IPS-18a (cell line): ENCODE results near the gene SECISBP2.

Experiments
- H3K27ac ChIP-seq: one replicate; pipeline ENCODE4 v1.5.1; 2013; ENCODE audit warnings: low read length
- H3K27me3 ChIP-seq: one replicate; pipeline ENCODE4 v1.6.1; 2013; ENCODE audit warnings: mild to moderate bottlenecking, low read length; ENCODE audit not compliant: control insufficient read depth, insufficient read depth
- H3K36me3 ChIP-seq: one replicate; pipeline ENCODE4 v1.6.1; 2013; ENCODE audit warnings: low read depth, low read length; ENCODE audit not compliant: control insufficient read depth
- H3K4me1 ChIP-seq: one replicate; pipeline ENCODE4 v1.6.1; 2013; ENCODE audit warnings: low read depth, low read length; ENCODE audit not compliant: control insufficient read depth
- H3K4me3 ChIP-seq: one replicate; pipeline ENCODE4 v1.5.1; 2013; ENCODE audit warnings: low read length
- H3K9ac ChIP-seq: one replicate; pipeline ENCODE4 v1.6.1; 2013; ENCODE audit warnings: mild to moderate bottlenecking, low read length, moderate library complexity
- H3K9me3 ChIP-seq: one replicate; pipeline ENCODE4 v1.6.1; 2013; ENCODE audit warnings: low read depth, low read length; ENCODE audit not compliant: control insufficient read depth

The SECISBP2 gene

DNA sequence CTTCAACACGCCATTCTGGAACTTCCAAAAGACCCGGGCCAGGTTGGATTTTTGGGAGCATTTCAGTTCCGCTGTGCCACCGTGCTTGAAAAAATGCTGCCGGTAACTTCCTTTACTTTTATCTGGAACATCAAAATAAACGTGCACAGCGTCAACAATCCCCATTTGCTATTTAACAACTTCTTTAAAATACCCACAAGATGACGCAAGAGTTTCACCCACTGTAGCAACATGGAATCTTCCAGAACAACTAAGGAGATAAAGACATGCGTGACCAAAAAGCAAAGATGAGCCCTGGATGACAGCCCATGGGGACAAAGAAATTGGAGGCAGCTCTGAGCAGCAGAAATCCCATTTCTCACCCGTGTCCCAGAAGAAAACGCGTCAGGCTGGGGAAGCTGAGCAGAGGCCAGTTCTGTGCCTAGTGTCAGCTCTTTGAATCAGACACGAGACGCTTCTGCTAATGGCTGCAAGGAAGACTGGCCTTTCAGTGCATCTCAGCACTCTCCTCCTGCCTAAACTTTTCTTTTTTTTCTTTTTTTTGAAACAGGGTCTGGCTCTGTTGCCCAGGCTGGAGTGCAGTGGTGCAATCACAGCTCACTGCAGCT is 61.3 kb downstream of the SECISBP2 start:
- Histone ChIP-seq H3K36me3 (peaks cover 24% of the 10 kb centered on the region), H3K27me3 (no peaks in the 10 kb centered on the region), H3K4me1 (no peaks in the 10 kb centered on the region), H3K9me3 (no peaks in the 10 kb centered on the region), H3K27ac (no peak overlapping the region), H3K9ac (no peak overlapping the region), H3K4me3 (no peak overlapping the region)

DNA sequence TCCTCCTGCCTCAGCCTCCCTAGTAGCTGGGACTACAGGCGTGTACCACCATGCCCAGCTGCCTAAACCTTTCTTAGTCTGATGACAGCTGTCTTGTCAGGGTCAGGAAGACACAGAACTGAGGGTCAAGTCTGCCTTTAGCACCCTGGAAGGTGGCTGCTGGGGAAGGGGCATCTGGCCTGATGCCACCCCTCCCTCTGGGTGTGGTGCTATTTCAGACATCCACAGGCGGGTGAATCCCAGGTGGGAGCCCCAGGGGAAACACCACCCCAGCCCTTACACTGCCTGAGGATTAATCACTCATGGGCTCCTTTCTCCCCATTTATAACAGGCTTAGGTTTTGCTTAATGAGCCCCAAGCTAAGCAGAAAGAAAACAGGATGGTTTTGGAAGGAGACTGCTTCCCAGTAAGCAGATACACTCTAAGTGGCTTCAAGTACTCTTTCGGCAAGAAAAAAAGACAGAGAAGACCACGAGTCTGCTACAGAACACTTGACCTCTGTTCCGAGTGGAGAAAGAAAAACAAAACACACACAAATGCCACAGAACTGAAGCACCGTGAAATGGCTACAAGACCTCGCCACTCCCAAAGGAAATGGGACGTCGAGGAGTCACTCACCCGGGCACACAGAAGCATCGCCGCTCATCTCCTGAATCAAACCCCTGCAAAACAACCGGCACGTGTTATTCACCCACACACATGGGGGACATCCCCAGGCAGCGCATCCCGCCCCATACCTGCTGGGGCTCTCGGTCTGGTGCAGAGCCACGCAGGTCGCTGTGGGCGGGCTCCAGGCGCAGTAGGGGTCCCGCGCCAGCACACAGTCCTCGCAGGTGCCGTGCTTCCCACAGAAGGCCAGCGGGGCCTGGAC is 62.4 kb downstream of the SECISBP2 start:
- Histone ChIP-seq H3K36me3 (peaks cover 33% of the 10 kb centered on the region), H3K27ac (no peak overlapping the region), H3K9me3 (no peaks in the 10 kb centered on the region), H3K4me1 (no peaks in the 10 kb centered on the region), H3K9ac (no peak overlapping the region), H3K27me3 (no peaks in the 10 kb centered on the region), H3K4me3 (no peak overlapping the region)

DNA sequence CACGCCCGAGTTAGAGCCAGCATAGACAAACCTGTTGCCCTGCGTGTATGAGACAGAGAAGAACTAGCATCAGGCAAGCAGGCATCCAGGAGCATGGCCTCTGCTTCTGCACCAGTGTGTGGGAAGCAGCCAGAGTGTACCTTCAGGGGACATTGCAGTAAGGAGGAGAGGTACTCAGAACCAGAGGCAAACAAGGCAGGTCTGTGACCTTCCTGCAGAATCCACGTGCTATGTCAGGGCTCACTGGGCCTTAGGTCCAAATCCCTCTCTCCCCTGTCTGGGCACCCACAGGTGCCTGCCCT is 63.0 kb downstream of the SECISBP2 start:
- Histone ChIP-seq H3K9ac (no peak overlapping the region), H3K27ac (no peak overlapping the region), H3K36me3 (peaks cover 38% of the 10 kb centered on the region), H3K4me3 (no peak overlapping the region), H3K4me1 (no peaks in the 10 kb centered on the region), H3K27me3 (no peaks in the 10 kb centered on the region), H3K9me3 (no peaks in the 10 kb centered on the region)

DNA sequence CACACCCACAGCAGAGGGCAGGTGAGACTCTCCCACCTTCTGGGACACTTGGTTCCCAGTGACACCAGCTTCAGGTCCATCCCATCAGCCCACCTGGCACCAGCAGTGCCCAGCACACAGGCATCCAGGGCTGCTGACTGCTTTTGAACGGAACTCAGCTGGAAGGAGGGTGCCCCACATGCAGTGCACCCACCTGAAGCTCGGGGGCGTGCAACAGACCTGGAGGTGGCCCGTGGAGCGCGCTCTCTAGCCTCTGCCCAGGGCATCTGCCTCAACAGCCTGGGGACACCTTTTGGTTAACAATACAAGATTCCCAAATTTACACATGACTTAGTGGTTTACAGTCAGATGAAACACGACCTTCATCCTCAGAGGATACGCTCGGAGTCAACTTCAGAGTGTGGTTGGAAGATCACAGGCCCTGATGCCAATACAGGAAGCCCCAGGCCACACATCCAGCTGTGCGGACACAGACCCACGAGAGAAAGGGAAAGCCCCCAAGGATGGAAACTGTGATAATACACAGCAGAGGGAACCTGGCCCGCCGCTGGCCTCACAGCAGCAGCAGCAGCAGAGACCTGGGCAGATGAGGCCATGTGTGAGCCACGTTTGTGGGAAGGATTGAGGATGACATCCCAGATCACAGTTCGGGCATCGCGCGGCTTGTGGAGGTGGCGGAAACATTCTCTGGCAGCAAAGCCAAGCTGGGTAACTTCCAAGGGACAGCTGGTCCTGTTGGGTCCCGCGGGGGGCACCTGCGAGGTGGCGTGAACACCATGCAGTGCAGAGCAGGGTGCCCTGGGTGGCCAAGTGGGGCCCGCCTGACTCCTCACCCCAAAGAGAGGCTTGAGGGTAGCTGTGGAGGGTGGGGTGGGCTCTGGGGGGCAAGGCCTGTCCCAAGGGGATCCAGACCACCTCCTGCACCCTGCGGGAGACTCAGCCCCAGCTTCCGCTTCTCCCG is 64.0 kb downstream of the SECISBP2 start:
- Histone ChIP-seq H3K27ac (no peak overlapping the region), H3K4me1 (no peaks in the 10 kb centered on the region), H3K9me3 (no peaks in the 10 kb centered on the region), H3K9ac (no peak overlapping the region), H3K36me3 (peaks cover 48% of the 10 kb centered on the region), H3K4me3 (no peak overlapping the region), H3K27me3 (no peaks in the 10 kb centered on the region)

DNA sequence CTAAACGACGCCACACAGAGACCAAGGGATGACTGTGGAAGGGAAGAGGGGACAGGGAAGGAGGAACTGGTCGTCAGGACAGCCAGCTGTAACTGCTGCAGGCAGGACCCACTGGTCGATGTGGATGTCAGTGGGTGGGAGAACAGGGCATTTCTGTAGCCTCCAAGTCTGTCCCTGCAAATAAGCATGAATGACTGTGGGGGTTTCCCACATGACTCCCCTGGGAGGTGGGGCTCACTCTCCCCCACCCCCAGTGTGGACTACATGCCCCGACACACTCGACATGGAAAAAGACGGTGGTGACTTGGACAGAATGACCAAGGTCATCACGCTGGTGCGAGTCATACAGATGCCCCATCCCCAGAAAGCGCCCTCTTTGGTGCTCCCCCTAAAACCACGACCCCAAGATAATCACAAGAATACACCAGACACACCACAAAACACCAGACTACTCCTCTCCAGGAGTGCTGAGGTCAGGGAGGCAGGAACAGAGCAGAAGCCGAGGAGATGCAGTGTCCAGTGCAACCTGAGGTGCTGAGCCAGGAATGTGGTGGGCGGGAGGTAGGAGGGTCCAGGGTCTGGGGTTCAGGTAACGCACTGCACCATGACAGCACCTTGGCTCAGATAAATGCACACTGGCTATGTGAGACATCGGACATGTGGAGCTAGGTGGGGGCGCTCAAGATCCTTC is 64.9 kb downstream of the SECISBP2 start:
- no peaks in the 10 kb centered on the region for H3K27me3 ChIP-seq
- H3K4me1 ChIP-seq = no peaks in the 10 kb centered on the region
- no peak overlapping the region for H3K4me3 ChIP-seq
- no peak overlapping the region for H3K27ac ChIP-seq
- H3K9me3 ChIP-seq = no peaks in the 10 kb centered on the region
- H3K9ac ChIP-seq = no peak overlapping the region
- peaks cover 57% of the 10 kb centered on the region for H3K36me3 ChIP-seq

DNA sequence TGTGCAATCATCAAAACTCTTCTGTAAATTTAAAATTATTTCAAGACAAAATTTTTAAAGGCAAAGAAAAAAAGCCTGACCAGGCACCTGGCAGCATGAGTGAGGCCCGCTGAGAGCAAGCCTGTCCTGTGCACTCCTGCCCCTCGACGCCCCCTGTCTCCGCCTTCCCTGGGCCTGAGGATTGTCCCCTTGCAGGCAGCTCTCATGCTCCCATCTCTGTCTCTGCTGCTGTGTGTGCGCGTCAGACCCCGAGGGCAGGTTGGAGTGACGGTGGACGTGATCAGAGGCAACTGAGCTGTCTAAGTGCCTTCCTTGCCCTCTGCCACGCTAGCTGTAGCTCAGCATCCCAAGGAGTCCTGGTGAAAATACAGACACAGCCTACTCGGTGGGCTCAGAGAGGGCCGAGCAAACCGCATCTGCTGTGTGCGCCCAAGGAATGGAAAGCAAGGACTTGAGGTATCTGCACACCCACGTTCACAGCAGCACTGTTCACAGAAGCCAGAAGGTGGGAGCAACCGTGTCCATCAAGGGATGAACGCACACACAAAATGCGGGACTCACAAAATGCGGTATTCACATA is 65.5 kb downstream of the SECISBP2 start:
- no peak overlapping the region for H3K9ac ChIP-seq
- no peaks in the 10 kb centered on the region for H3K4me1 ChIP-seq
- no peaks in the 10 kb centered on the region for H3K9me3 ChIP-seq
- no peaks in the 10 kb centered on the region for H3K27me3 ChIP-seq
- H3K4me3 ChIP-seq = no peak overlapping the region
- H3K36me3 ChIP-seq = peaks cover 64% of the 10 kb centered on the region
- H3K27ac ChIP-seq = no peak overlapping the region

DNA sequence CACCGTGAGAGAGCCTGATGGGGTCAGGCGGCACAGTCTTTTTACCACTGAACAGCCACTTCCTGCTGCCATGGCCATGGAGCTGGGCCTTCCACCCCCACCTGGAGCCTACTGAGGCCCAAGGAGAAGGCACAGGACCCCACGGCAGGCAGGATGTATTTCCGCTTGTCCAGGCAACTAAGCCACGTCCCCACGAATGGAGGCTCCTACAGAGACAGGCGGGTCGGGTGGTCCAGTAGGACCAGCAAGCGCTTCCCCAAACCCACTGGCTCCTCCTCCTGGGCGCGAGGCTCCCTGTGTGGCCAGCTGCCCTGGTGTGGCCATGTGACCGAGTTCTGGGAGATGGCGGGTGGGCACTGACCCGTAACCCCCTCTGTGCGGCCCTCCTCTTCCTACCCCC is 66.5 kb downstream of the SECISBP2 start:
- H3K27me3 ChIP-seq = no peaks in the 10 kb centered on the region
- H3K36me3 ChIP-seq = peaks cover 67% of the 10 kb centered on the region
- no peak overlapping the region for H3K4me3 ChIP-seq
- H3K4me1 ChIP-seq = no peaks in the 10 kb centered on the region
- H3K9me3 ChIP-seq = no peaks in the 10 kb centered on the region
- no peak overlapping the region for H3K27ac ChIP-seq
- H3K9ac ChIP-seq = no peak overlapping the region

DNA sequence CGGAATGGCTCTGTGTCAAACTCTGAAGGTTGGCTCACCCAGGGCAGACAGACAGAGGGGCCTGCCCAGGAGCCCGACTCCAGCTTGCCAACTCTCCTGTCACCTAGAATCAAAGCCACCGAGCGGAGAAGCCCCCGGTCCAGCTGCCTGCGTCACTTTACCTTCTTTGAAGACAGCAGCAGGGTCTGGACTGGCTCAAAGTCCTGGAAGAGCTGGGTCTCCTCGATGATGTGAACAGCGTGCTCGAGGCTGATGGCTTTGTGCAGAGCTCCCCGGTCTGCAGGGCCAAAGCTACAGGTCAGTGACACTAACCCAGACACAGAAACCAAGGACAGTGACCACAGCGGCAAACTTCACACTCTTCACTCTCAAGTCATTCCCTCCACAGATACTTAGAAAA is 67.9 kb downstream of the SECISBP2 start:
- Histone ChIP-seq H3K4me1 (no peaks in the 10 kb centered on the region), H3K27ac (no peak overlapping the region)

DNA sequence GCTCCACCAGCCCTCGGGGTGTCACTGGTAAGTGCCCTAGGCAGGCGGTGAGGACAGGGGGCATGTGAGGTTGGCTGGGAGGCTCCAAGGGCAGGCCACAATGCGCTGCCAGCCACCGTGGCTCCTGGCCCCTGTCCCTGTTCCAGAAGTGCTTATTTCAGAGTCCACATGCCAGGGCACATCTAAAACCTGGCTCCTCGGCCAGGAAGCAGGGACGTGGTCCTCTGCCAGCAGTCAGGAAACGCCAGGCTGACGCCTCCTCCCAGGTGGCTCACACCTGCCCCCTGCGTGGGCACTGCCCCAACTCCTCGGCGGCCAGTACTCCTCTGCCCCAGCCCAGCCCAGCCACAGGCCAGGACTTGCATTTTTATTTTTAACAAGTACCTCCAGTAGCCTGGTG is 68.5 kb downstream of the SECISBP2 start:
- Histone ChIP-seq H3K9me3 (no peaks in the 10 kb centered on the region), H3K9ac (no peak overlapping the region), H3K4me3 (no peak overlapping the region), H3K27ac (no peak overlapping the region), H3K36me3 (peaks cover 76% of the 10 kb centered on the region), H3K27me3 (no peaks in the 10 kb centered on the region), H3K4me1 (no peaks in the 10 kb centered on the region)

More for the DNA sequence above, 67.9 kb downstream of the SECISBP2 start:
- no peak overlapping the region for H3K9ac ChIP-seq
- H3K4me3 ChIP-seq = no peak overlapping the region
- H3K27me3 ChIP-seq = no peaks in the 10 kb centered on the region
- peaks cover 79% of the 10 kb centered on the region for H3K36me3 ChIP-seq
- no peaks in the 10 kb centered on the region for H3K9me3 ChIP-seq

DNA sequence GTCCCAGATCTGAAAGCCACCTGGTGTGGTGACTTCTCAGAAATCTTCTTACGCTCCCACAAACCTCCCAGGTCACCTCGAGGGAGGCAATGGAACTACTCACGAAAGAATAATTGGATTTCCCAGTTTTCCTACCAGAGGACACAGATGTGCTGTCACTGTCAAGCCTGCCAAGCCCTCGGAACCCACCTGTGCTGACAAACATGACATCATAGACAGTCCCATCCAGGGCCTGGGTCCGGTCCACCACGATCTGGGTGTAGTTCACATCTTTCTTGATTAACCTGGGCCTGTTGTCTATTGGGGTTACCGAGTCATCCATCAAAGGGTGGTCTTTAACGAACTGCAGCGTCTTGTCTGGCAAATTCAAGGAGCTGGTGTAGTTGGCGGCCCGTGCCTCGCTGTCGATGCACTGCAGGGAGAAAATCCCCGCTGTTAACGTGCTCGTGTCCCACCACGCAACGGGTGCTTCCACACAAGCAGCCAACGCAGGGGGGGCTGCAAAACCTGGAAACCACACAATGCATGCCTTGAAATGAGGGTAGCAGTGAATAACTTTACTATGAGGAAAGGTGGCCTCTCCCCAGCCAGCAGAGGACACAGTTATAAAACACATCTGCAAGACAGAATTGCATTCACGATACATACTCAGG is 69.0 kb downstream of the SECISBP2 start:
- Histone ChIP-seq H3K36me3 (peaks cover 79% of the 10 kb centered on the region), H3K4me1 (no peaks in the 10 kb centered on the region), H3K9ac (no peak overlapping the region), H3K27me3 (no peaks in the 10 kb centered on the region), H3K4me3 (no peak overlapping the region), H3K27ac (no peak overlapping the region), H3K9me3 (no peaks in the 10 kb centered on the region)
